ENCODE measurements around the gene SBF1.

Gene SBF1

DNA sequence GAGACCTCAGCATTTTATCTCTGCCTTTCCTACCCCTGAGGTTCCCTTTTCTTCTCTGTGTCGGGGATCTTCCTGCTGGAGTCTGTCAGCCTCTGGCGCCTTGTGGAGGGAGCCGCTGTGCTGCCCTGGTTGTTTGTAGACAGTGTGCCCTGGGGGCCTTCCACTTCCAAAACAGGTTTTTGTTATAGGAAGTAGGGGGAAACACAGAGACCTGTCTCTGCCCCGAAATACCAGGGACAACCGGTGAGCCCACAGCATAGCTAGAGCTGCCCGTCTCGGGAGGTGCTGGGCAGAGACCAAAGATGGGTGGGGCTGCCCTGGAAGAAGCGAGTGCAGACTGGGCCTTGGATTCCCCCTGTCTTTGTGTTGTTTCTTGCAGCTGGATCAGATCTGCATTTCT is 41.2 kb upstream of the SBF1 start:
- TF ChIP-seq CTCF (IDR thresholded peaks at IDR 0.05; ENCODE audit: borderline replicate concordance, insufficient read depth, low read depth, low read length) = no peak

GRCh38 chr22:50513175-50513574 is 38.3 kb upstream of the SBF1 start:
- no peak for TF ChIP-seq CTCF (IDR thresholded peaks at IDR 0.05; ENCODE audit: borderline replicate concordance, insufficient read depth, low read depth, low read length)
- H3K4me3 ChIP-seq (ENCODE audit: low read depth, low read length) = no peak overlapping the region

More for the DNA sequence above, 41.2 kb upstream of the SBF1 start:
- H3K4me3 ChIP-seq (ENCODE audit: low read depth, low read length) = no peak overlapping the region

- TF ChIP-seq CTCF (IDR thresholded peaks at IDR 0.05; ENCODE audit: borderline replicate concordance, insufficient read depth, low read depth, low read length) = no peak
Measured at GRCh38 chr22:50508897-50509296, 34.1 kb upstream of the SBF1 start.

DNA sequence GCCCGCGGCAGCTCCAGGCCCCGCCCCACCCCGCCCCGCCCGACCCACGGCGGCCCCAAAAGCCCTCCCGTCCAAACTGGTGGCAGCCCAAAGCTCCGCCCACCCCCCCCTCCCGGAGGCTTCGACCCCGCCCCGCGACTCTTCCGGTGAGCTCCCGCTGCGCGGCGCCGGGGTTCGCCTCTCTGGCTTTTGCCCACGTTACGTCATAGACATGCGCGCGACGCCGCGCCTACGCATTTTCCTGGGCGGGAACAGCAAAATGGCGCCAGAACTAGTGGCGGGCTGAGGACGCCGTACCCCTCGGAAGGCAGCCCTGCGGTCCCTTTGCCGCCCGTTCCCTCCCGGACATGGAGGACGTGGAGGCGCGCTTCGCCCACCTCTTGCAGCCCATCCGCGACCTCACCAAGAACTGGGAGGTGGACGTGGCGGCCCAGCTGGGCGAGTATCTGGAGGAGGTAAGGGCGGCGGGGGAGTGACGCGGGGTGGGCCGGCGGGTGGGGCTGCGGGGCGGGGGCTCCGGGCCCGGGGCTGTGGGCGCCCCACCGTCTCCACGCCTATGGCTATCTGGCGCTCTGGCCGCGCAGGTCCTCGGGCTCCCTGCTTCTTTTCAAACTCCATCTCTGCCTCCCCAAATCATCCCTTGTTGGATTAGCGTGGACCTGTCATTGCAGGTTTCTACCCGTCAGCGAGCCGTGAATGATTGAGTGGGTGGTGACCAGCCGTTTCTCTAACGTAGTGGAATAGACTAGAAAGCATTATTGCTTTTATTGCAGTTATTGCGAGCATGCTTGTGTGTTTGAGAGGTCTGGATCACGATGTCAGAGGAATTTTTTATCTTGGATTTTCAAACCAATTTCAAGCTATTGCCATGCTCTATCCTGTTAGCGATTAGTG is 33.4 kb upstream of the SBF1 start, which contains the start of gene NCAPH2:
Gene NCAPH2 (plus strand): TSS at position 234 of the 894 bp plus-strand sequence. CDS start 114 bp downstream, at position 348.
- TF ChIP-seq CTCF (IDR thresholded peaks at IDR 0.05; ENCODE audit: borderline replicate concordance, insufficient read depth, low read depth, low read length) = no peak

More at GRCh38 chr22:50508897-50509296, 34.1 kb upstream of the SBF1 start:
- H3K4me3 ChIP-seq (ENCODE audit: low read depth, low read length) = peak overlapping the region; percentile 89

GRCh38 chr22:50507421-50507990 is 32.7 kb upstream of the SBF1 start, which contains the start of gene LMF2:
Gene LMF2 (minus strand): TSS chr22:50507702. CDS start chr22:50507675, 27 bp downstream.
- TF ChIP-seq CTCF (IDR thresholded peaks at IDR 0.05; ENCODE audit: borderline replicate concordance, insufficient read depth, low read depth, low read length) = no peak
- peak within 1 kb of the TSS; percentile 96 for H3K4me3 ChIP-seq (ENCODE audit: low read depth, low read length)

More for the DNA sequence above, 33.4 kb upstream of the SBF1 start, which contains the start of gene NCAPH2:
- H3K4me3 ChIP-seq (ENCODE audit: low read depth, low read length) = peak within 1 kb of the TSS; percentile 96

- H3K4me3 ChIP-seq (ENCODE audit: low read depth, low read length) = peak overlapping the region; percentile 96
- no peak for TF ChIP-seq CTCF (IDR thresholded peaks at IDR 0.05; ENCODE audit: borderline replicate concordance, insufficient read depth, low read depth, low read length)
Measured at GRCh38 chr22:50506611-50507420, 32.0 kb upstream of the SBF1 start.

Measured in GM12875 (cell line).